HUES48 (cell line): ENCODE measurements around the gene AAR2.

Source experiments
- H3K27ac ChIP-seq: one replicate; pipeline ENCODE4 v1.7.0; 2013; ENCODE audit warnings: low read depth, low read length, inconsistent platforms
- H3K27me3 ChIP-seq: 2 replicates; pipeline ENCODE4 v1.6.1; 2013; ENCODE audit warnings: mild to moderate bottlenecking, low read length; ENCODE audit not compliant: control insufficient read depth, insufficient read depth
- H3K36me3 ChIP-seq: 2 replicates; pipeline ENCODE4 v1.6.1; 2013; ENCODE audit warnings: low read length; ENCODE audit not compliant: control insufficient read depth, insufficient read depth
- H3K4me1 ChIP-seq: 2 replicates; pipeline ENCODE4 v1.6.1; 2013; ENCODE audit warnings: mild to moderate bottlenecking, low read length; ENCODE audit not compliant: control insufficient read depth, insufficient read depth
- H3K4me3 ChIP-seq: 2 replicates; pipeline ENCODE4 v1.5.1; 2013; ENCODE audit warnings: mild to moderate bottlenecking, low read depth, low read length
- H3K9ac ChIP-seq: 2 replicates; pipeline ENCODE4 v1.6.1; 2013; ENCODE audit warnings: mild to moderate bottlenecking, low read depth, low read length, moderate library complexity
- H3K9me3 ChIP-seq: 2 replicates; pipeline ENCODE4 v1.6.1; 2013; ENCODE audit warnings: low read length; ENCODE audit not compliant: control insufficient read depth, insufficient read depth

The AAR2 gene

GRCh38 chr20:36218380-36219064, 17.8 kb upstream of the AAR2 start:
- Histone ChIP-seq H3K27me3 (no peaks in the 10 kb centered on the region), H3K4me1 (no peaks in the 10 kb centered on the region)

GRCh38 chr20:36219671-36220220, 16.5 kb upstream of the AAR2 start:
- Histone ChIP-seq H3K4me1 (no peaks in the 10 kb centered on the region), H3K4me3 (no peak overlapping the region), H3K9me3 (no peaks in the 10 kb centered on the region), H3K27ac (no peak overlapping the region), H3K27me3 (no peaks in the 10 kb centered on the region), H3K9ac (no peak overlapping the region), H3K36me3 (peaks cover 5% of the 10 kb centered on the region; the same call in 1 of the 2 replicates)

More at GRCh38 chr20:36218380-36219064, 17.8 kb upstream of the AAR2 start:
- Histone ChIP-seq H3K4me3 (no peak overlapping the region), H3K9me3 (no peaks in the 10 kb centered on the region), H3K36me3 (peaks cover 5% of the 10 kb centered on the region; the same call in 1 of the 2 replicates), H3K27ac (no peak overlapping the region), H3K9ac (no peak overlapping the region)

GRCh38 chr20:36225666-36226065, 10.6 kb upstream of the AAR2 start:
- no peaks in the 10 kb centered on the region for H3K9me3 ChIP-seq
- no peak overlapping the region for H3K9ac ChIP-seq
- no peak overlapping the region for H3K27ac ChIP-seq
- no peaks in the 10 kb centered on the region for H3K4me1 ChIP-seq
- peaks cover 5% of the 10 kb centered on the region; the same call in 1 of the 2 replicates for H3K36me3 ChIP-seq
- H3K27me3 ChIP-seq: no peaks in the 10 kb centered on the region
- no peak overlapping the region for H3K4me3 ChIP-seq

GRCh38 chr20:36228770-36229169, 7.5 kb upstream of the AAR2 start:
- H3K4me3 ChIP-seq: no peak overlapping the region
- H3K27ac ChIP-seq: no peak overlapping the region
- no peak overlapping the region for H3K9ac ChIP-seq
- H3K27me3 ChIP-seq: no peaks in the 10 kb centered on the region
- H3K36me3 ChIP-seq: no peaks in the 10 kb centered on the region
- H3K4me1 ChIP-seq: no peaks in the 10 kb centered on the region
- no peaks in the 10 kb centered on the region for H3K9me3 ChIP-seq

GRCh38 chr20:36230019-36230418, 6.3 kb upstream of the AAR2 start:
- no peaks in the 10 kb centered on the region for H3K4me1 ChIP-seq
- no peaks in the 10 kb centered on the region for H3K9me3 ChIP-seq
- no peak overlapping the region for H3K9ac ChIP-seq
- no peaks in the 10 kb centered on the region for H3K27me3 ChIP-seq
- H3K4me3 ChIP-seq: no peak overlapping the region
- no peaks in the 10 kb centered on the region for H3K36me3 ChIP-seq
- no peak overlapping the region for H3K27ac ChIP-seq

- no peaks in the 10 kb centered on the region for H3K36me3 ChIP-seq
- peaks cover 4% of the 10 kb centered on the region for H3K4me1 ChIP-seq
- H3K9ac ChIP-seq: no peak overlapping the region
- no peak overlapping the region for H3K4me3 ChIP-seq
- no peaks in the 10 kb centered on the region for H3K27me3 ChIP-seq
- no peaks in the 10 kb centered on the region for H3K9me3 ChIP-seq
- H3K27ac ChIP-seq: no peak overlapping the region
These were observed 4.9 kb upstream of the AAR2 start for GRCh38 chr20:36231331-36231730.

GRCh38 chr20:36234771-36235320, 1.4 kb upstream of the AAR2 start:
- Histone ChIP-seq H3K27ac (no peak overlapping the region), H3K27me3 (no peaks in the 10 kb centered on the region), H3K9ac (no peak overlapping the region), H3K36me3 (peaks cover 6% of the 10 kb centered on the region), H3K4me3 (no peak overlapping the region), H3K9me3 (no peaks in the 10 kb centered on the region), H3K4me1 (peaks cover 10% of the 10 kb centered on the region)

GRCh38 chr20:36236786-36237121, 476 bp downstream of the AAR2 start:
- peak overlapping the region; percentile 93 for H3K9ac ChIP-seq
- peak overlapping the region; percentile 82 for H3K27ac ChIP-seq
- peaks cover 25% of the 10 kb centered on the region for H3K36me3 ChIP-seq
- H3K9me3 ChIP-seq: no peaks in the 10 kb centered on the region
- H3K4me1 ChIP-seq: peaks cover 10% of the 10 kb centered on the region
- peak overlapping the region; percentile 96 for H3K4me3 ChIP-seq
- H3K27me3 ChIP-seq: no peaks in the 10 kb centered on the region

GRCh38 chr20:36237477-36237876, 1.2 kb downstream of the AAR2 start:
- Histone ChIP-seq H3K4me1 (peaks cover 10% of the 10 kb centered on the region), H3K27ac (no peak overlapping the region), H3K9ac (no peak overlapping the region), H3K9me3 (no peaks in the 10 kb centered on the region), H3K4me3 (peak overlapping the region; percentile 96), H3K27me3 (no peaks in the 10 kb centered on the region), H3K36me3 (peaks cover 29% of the 10 kb centered on the region)

GRCh38 chr20:36238153-36238552, 1.9 kb downstream of the AAR2 start:
- H3K9ac ChIP-seq: no peak overlapping the region
- H3K27ac ChIP-seq: no peak overlapping the region
- peaks cover 10% of the 10 kb centered on the region for H3K4me1 ChIP-seq
- H3K9me3 ChIP-seq: no peaks in the 10 kb centered on the region
- peaks cover 33% of the 10 kb centered on the region for H3K36me3 ChIP-seq
- H3K27me3 ChIP-seq: no peaks in the 10 kb centered on the region
- H3K4me3 ChIP-seq: no peak overlapping the region

- H3K4me3 ChIP-seq: no peak overlapping the region
- no peaks in the 10 kb centered on the region for H3K9me3 ChIP-seq
- H3K4me1 ChIP-seq: peaks cover 10% of the 10 kb centered on the region
- no peak overlapping the region for H3K9ac ChIP-seq
- H3K36me3 ChIP-seq: peaks cover 39% of the 10 kb centered on the region
- H3K27me3 ChIP-seq: no peaks in the 10 kb centered on the region
- no peak overlapping the region for H3K27ac ChIP-seq
These were observed 2.5 kb downstream of the AAR2 start for GRCh38 chr20:36238760-36239159.
